Heart left ventricle (tissue), 13 donors: ENCODE measurements around the gene BMP2.

Experiments used
- POLR2A ChIP-seq, 2 donors: fragments of 450-650 bp; IDR thresholded peaks; one replicate each; pipeline ENCODE4 v1.6.1; 2017; ENCODE audit warnings: antibody characterized with exemption in 2 of 2, mild to moderate bottlenecking in 2 of 2, moderate library complexity in 2 of 2
- TF ChIP-seq, protein P1 (sequence below), 12 donors: fragments of 200-600 bp; sonication (generic) in 4 of 12; IDR thresholded peaks; one replicate each; pipeline versions ENCODE4 v1.5.0 to v1.8.0; 2018 to 2022; ENCODE audit warnings: antibody characterized with exemption in 12 of 12, mild to moderate bottlenecking in 5 of 12
- donor health status: ischemic (EF 13 %, LVEDD 7.1; RV severe dilation, severe dysfunction).
- donor health status: DM: no; HTN: yes; CAD: no.
- donor health status: DM: no; HTN: no; CAD: no.
- donor health status: ischemic (EF 25% LVEDD 6.9; RV normal size, moderate dysfunction).
- donor health status: ischemic (EF 25% LVEDD 5.7; RV mildly dilated, moderate dysfunction).
- donor health status: ischemic (EF 35%, LVEDD 5.7; RV mildly dilated, moderate dysfunction).
- donor health status: nonischemic (EF 11% LVEDD 7.7; RV severe dilation, severe dysfunction).
- donor health status: DM: yes; HTN: yes; CAD: no.
- donor health status: PGD.
- donor health status: ischemic (EF 29% LVEDD 5.4; RV normal size, mild dysfunction).
- donor health status: nonischemic (EF 23%, LVEDD 6.1; RV moderate dilation, normal function).

DNA sequence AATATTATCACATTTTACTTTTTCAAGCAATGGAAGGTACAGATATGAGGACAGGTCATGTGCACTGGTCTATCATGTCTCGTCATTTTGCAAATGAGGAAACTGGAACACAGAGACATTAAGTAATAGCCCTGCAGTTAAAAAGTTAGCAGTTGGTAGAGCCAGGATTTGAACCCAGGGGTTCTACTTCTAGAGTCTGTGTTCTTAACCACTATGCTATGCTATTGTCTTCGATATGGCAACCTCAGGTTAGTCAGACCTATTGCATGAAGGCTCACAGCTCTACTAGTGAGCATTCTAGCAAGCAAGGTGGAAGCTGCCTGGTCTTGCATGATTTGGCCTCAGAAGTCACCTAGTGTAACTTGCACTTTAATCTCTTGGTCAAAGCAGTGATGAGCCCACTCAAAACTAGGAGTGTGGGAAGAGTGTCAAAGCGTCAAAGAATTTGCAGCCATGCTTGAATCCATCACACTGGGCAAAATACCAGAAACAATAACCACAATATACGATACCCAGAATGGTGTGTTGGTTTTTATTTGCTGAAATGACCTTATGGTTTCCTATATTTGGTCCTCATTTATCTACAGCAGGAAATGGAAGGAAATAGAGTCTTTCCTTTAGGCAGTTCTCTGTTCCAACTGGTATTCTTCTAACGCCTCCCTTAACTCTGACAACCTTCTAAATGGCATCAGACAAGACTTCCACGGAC is 20.4 kb upstream of the BMP2 start:
- TF ChIP-seq, protein P1, sequence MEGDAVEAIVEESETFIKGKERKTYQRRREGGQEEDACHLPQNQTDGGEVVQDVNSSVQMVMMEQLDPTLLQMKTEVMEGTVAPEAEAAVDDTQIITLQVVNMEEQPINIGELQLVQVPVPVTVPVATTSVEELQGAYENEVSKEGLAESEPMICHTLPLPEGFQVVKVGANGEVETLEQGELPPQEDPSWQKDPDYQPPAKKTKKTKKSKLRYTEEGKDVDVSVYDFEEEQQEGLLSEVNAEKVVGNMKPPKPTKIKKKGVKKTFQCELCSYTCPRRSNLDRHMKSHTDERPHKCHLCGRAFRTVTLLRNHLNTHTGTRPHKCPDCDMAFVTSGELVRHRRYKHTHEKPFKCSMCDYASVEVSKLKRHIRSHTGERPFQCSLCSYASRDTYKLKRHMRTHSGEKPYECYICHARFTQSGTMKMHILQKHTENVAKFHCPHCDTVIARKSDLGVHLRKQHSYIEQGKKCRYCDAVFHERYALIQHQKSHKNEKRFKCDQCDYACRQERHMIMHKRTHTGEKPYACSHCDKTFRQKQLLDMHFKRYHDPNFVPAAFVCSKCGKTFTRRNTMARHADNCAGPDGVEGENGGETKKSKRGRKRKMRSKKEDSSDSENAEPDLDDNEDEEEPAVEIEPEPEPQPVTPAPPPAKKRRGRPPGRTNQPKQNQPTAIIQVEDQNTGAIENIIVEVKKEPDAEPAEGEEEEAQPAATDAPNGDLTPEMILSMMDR (IDR thresholded peaks at IDR 0.05) = no peak
- no peak for TF ChIP-seq POLR2A (IDR thresholded peaks at IDR 0.05)
